Activated CD8-positive, alpha-beta memory T cell treated with anti-CD3 and anti-CD28 coated beads for 24 hours (primary cell): ENCODE data around the gene RELCH.

Experiments
- DNase-seq: peaks from one replicate; pipeline ENCODE4 v3.0.0-alpha.2; 2020

RELCH gene

GRCh38 chr18:62196980-62197379, 9.9 kb downstream of the RELCH start:
- DNase-seq, result no peak

GRCh38 chr18:62198259-62198658, 11.2 kb downstream of the RELCH start:
- DNase-seq, result no peak

- DNase-seq, result no peak
Observed at GRCh38 chr18:62199629-62200028, 12.6 kb downstream of the RELCH start.

GRCh38 chr18:62200121-62200914, 13.3 kb downstream of the RELCH start:
- DNase-seq, result no peak

GRCh38 chr18:62201870-62202269, 14.8 kb downstream of the RELCH start:
- DNase-seq, result no peak

- DNase-seq, result no peak
Observed at GRCh38 chr18:62205824-62206223, 18.8 kb downstream of the RELCH start.

GRCh38 chr18:62206593-62206992, 19.5 kb downstream of the RELCH start:
- no peak for DNase-seq

GRCh38 chr18:62209046-62209445, 22.0 kb downstream of the RELCH start:
- no peak for DNase-seq

GRCh38 chr18:62210138-62210537, 23.1 kb downstream of the RELCH start:
- DNase-seq, result no peak

GRCh38 chr18:62211325-62211828, 24.3 kb downstream of the RELCH start:
- DNase-seq, result no peak

GRCh38 chr18:62214790-62215189, 27.7 kb downstream of the RELCH start:
- DNase-seq, result no peak

- no peak for DNase-seq
Observed at GRCh38 chr18:62224229-62224628, 37.2 kb downstream of the RELCH start.

GRCh38 chr18:62226047-62226446, 39.0 kb downstream of the RELCH start:
- DNase-seq, result no peak

GRCh38 chr18:62236252-62236651, 49.2 kb downstream of the RELCH start:
- no peak for DNase-seq

- DNase-seq, result no peak
Observed at GRCh38 chr18:62239475-62239874, 52.4 kb downstream of the RELCH start.

GRCh38 chr18:62242955-62243354, 55.9 kb downstream of the RELCH start:
- DNase-seq, result no peak

GRCh38 chr18:62245177-62245576, 58.1 kb downstream of the RELCH start:
- DNase-seq, result no peak

- no peak for DNase-seq
Observed at GRCh38 chr18:62245699-62246098, 58.6 kb downstream of the RELCH start.

GRCh38 chr18:62248313-62248712, 61.3 kb downstream of the RELCH start:
- no peak for DNase-seq

- DNase-seq, result peak; percentile 80
Observed at GRCh38 chr18:62249478-62250097, 62.5 kb downstream of the RELCH start.

- no peak for DNase-seq
Observed at GRCh38 chr18:62250475-62250874, 63.4 kb downstream of the RELCH start.

GRCh38 chr18:62258093-62258492, 71.0 kb downstream of the RELCH start:
- no peak for DNase-seq

- no peak for DNase-seq
Observed at GRCh38 chr18:62258616-62259015, 71.6 kb downstream of the RELCH start.

- no peak for DNase-seq
Observed at GRCh38 chr18:62262061-62262460, 75.0 kb downstream of the RELCH start.
